ENCODE data around the gene TUNAR.

Gene TUNAR

GRCh38 chr14:95876761-95877538 lies at the start of gene TUNAR:
Gene TUNAR (plus strand): TSS chr14:95876832.
- DNase-seq (ENCODE audit: low read depth) = no peak

GRCh38 chr14:95828649-95829265 lies 47.9 kb upstream of the TUNAR start:
- no peak for DNase-seq (ENCODE audit: low read depth)

- no peak for DNase-seq (ENCODE audit: low read depth)
These were observed 47.3 kb upstream of the TUNAR start for GRCh38 chr14:95829321-95829720.

- no peak for DNase-seq (ENCODE audit: low read depth)
These were observed 46.2 kb upstream of the TUNAR start for GRCh38 chr14:95830386-95830785.

- DNase-seq (ENCODE audit: low read depth) = no peak
These were observed 45.6 kb upstream of the TUNAR start for GRCh38 chr14:95831041-95831440.

- DNase-seq (ENCODE audit: low read depth) = no peak
These were observed 45.2 kb upstream of the TUNAR start for GRCh38 chr14:95831468-95831867.

DNA sequence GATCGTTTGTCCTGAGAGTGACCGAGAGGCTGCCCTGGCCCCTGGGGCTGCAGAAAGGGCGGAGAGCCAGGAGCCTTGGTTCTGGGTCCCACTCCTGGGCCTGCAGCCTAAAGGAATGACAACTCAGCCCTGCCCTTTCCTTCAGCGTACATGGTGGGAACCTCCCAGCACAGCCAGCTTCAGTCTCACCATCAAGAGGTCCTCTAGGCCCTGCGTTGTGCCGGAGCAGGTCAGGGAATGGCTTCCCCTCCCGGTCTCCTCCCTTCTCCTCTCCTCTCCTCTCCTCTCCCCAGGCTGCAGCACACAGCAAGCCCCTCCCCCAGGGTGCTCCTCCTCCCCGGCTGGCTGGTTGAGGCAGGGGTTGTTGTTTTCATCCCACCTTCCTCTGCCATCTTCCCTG lies 44.6 kb upstream of the TUNAR start:
- no peak for DNase-seq (ENCODE audit: low read depth)

DNA sequence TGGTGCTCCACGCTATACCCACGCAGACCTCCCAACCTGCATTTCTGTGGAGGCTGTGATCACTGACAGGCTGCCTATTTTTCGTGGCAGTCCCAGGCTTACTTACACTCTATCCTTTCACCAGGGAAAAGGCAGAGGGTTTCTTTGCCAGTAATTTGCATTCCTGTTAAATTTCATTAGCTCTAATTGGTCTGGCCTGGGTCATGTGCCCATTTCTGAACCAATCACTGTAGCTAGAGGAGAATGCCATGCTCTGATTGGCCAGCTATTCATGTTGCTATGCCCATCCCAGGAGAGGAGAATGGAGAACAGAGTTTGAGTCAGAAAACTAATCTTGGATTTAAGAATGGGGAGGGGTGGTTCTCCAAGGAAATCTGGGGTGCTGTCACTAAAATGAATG lies 43.2 kb upstream of the TUNAR start:
- no peak for DNase-seq (ENCODE audit: low read depth)

DNA sequence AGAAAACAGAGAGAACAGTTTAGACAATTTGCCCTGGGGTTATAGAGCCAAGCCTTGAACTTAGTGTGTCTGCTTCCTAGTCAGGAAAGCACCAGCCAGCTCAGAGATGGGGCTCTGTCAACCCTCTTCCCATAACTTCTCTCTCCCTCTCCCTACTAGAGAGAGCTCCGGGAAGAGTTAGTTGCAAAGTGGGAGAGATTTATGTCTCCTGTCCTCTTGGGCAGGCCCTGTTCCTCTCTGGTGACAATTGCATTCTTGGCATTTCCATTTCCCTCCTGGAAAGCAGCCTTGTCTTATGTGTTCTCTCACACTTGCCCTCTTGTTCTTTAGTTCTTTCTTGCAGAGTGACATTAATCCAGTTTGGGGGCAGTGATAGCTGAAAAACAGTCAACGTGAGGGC lies 42.1 kb upstream of the TUNAR start:
- DNase-seq (ENCODE audit: low read depth) = no peak

GRCh38 chr14:95835121-95835730 lies 41.4 kb upstream of the TUNAR start:
- no peak for DNase-seq (ENCODE audit: low read depth)

DNA sequence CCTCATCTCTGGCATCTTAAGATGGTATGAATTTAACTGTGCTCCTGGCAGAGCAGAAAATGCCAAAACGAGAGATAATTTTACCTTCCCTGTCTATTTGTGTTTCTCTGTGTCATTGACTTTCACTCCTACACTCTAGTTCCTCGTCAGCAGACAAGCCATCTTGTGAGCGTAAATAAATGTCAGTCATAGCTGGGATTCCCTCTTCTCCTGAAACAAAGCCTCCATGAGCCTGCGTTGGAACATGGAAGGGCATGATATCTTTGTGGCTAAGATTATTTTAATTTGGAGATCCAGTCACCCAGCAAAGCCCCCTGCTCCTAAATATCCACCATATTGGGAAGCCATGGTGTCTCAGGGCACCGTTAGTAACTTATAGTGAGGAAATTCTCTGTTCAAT lies 37.8 kb upstream of the TUNAR start:
- no peak for DNase-seq (ENCODE audit: low read depth)

GRCh38 chr14:95840094-95840700 lies 36.4 kb upstream of the TUNAR start:
- no peak for DNase-seq (ENCODE audit: low read depth)

- no peak for DNase-seq (ENCODE audit: low read depth)
These were observed 35.0 kb upstream of the TUNAR start for GRCh38 chr14:95841668-95842067.

- DNase-seq (ENCODE audit: low read depth) = no peak
These were observed 26.9 kb upstream of the TUNAR start for GRCh38 chr14:95849761-95850160.

DNA sequence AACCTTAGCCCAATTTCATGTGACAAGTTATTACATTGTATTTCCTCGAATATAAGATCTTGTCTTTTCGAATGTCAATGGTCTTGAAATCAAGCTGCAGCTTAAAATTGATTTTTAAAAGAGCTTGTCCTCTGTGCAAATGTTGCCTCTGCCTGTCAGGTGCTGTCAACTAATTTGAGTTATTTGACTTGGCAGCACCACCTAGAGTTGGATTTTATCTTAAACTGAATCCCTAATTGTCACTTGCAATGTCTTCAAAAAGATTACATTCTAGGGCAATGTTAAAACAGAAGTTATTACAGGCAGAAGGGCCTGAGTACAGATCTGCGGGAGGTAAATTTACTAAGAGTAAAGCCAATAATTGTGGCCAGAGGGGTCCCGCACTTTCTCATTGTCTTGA lies 26.2 kb upstream of the TUNAR start:
- no peak for DNase-seq (ENCODE audit: low read depth)

DNA sequence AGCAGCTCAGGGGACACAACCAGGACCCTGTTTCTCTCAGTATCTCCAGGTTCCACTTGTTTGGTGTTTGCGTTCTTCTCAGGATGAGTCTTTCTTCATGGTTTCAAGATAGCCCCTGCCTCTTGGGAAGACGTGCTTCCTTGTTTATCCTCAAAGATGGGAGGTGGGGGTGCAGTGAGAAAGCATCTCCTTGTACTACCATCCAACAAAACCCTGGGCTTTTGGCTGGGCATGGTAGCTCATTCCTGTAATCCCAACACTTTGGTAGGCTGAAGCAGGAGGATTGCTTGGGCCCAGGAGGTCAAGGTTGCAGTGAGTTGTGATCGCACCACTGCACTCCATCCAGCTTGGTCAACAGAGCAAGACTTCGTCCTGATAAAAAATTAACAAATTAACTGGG lies 21.0 kb upstream of the TUNAR start:
- no peak for DNase-seq (ENCODE audit: low read depth)

DNA sequence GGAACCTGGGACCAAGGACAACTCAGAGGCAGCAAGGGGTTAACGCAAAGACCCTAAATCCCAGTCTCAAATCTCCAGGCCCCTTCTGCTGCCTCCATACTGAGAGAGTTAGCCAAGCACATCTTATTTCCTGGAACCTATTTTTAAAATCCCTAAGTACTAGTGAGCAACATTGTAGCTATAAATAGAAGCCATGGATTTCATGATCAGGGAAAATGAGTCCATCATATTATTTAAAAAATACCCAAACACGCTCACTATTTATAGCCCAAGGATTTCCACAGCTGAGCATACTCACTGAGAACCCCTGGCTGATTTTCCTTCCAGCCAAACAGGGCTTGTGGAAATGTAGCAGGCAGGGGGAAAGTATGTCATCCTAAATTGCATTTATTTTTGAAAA lies 19.4 kb upstream of the TUNAR start:
- DNase-seq (ENCODE audit: low read depth) = no peak

- DNase-seq (ENCODE audit: low read depth) = no peak
These were observed 17.7 kb upstream of the TUNAR start for GRCh38 chr14:95858893-95859292.

DNA sequence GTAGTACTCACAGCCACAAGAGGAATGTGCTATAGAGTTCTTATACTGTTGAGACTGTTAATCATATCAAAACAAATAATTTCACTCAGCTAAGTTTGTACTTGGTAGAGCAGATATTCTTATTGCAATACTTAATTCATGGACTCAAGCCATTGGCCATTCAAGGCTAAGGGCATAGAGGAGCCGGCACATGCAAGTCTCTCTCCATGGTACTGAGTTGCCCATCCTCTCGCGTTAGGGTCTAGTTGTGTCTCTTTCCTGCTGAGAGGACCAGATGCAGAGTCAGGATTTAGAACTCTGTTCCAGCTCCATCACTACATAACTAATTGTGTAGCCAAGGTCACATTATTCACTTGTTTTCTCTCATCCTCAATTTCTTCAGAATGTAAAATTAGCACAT lies 14.4 kb upstream of the TUNAR start:
- no peak for DNase-seq (ENCODE audit: low read depth)

GRCh38 chr14:95863295-95863694 lies 13.3 kb upstream of the TUNAR start:
- DNase-seq (ENCODE audit: low read depth) = no peak

DNA sequence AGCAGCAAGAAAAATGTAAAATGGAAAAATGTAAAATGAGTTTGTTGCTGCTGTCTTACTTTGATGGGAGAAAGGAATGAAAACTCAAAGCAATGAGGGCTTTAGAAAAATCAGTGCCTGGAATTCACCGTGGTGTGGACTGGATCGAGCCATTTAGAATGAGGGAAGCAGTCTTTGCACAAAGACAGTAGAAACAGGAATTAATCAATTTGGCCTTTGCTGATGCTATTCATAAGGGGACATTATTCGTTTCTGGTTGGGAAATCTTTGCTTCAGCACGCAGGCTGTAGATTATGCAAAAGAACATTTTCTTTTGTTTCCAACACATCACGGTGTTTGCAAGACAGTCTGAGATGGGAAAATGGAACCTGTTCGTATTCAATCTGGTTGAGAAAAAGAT lies 6.9 kb upstream of the TUNAR start:
- no peak for DNase-seq (ENCODE audit: low read depth)

DNA sequence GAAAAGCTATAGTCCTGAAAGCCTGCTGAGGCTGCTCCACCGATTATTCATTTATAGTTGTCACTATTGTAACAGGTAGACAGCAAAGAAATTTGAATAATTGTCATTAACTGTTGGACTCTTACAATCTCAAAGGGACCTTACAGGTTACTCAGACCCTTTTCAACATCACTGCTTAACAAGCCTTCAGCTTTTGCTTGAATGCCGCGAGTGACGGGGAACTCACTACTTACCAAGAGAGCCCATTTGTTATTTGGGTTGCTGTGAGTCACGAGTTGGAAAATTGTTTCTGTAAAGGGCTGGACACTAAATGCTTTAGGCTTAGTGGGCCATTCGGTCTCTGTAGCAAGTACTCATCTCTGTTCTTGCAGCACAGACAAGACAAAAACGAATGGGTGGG lies 5.9 kb upstream of the TUNAR start:
- DNase-seq (ENCODE audit: low read depth) = no peak

GRCh38 chr14:95871531-95871930 lies 5.1 kb upstream of the TUNAR start:
- no peak for DNase-seq (ENCODE audit: low read depth)
